Spleen (tissue), 11 donors: ENCODE measurements around the gene ACR. TPM values are rescaled to one million over a fixed set of nuclear protein-coding genes. Genes with fewer than 3 reads are reported as not detected.

ENCODE experiments used
- DNase-seq: peaks from one replicate; pipeline ENCODE4 v3.0.0-alpha.2; 2020
- H3K27ac ChIP-seq, 8 donors: fragments of 200-600 bp; sonication (generic) in 7 of 8; 1 replicate in 4 of 8; 2 replicates in 4 of 8; pipeline versions ENCODE4 v1.5.0 to v1.8.0; 2016 to 2021; ENCODE audit warnings: inconsistent platforms in 4 of 8, mild to moderate bottlenecking in 4 of 8, moderate library complexity in 1 of 8
- H3K27me3 ChIP-seq, 7 donors: fragments of 200-600 bp; sonication (generic) in 6 of 7; replicated peaks in 1 of 7; 1 replicate in 4 of 7; 2 replicates in 3 of 7; pipeline versions ENCODE4 v1.5.0 to v1.8.0; 2016 to 2021; ENCODE audit warnings: inconsistent platforms in 3 of 7, mild to moderate bottlenecking in 1 of 7
- H3K36me3 ChIP-seq, 6 donors: fragments of 200-600 bp; sonication (generic) in 5 of 6; 1 replicate in 4 of 6; 2 replicates in 2 of 6; pipeline versions ENCODE4 v1.5.0 to v1.8.0; 2016 to 2021; ENCODE audit warnings: inconsistent platforms in 2 of 6
- H3K4me1 ChIP-seq, 6 donors: fragments of 200-600 bp; sonication (generic) in 5 of 6; 1 replicate in 3 of 6; 2 replicates in 3 of 6; pipeline versions ENCODE4 v1.5.0 to v1.8.0; 2016 to 2021; ENCODE audit warnings: inconsistent platforms in 3 of 6
- H3K4me3 ChIP-seq, 8 donors: fragments of 200-600 bp; sonication (generic) in 7 of 8; 1 replicate in 4 of 8; 2 replicates in 4 of 8; pipeline versions ENCODE4 v1.5.0 to v1.8.0; 2016 to 2021; ENCODE audit warnings: inconsistent platforms in 4 of 8, mild to moderate bottlenecking in 4 of 8, moderate library complexity in 2 of 8
- H3K9me3 ChIP-seq, 8 donors: fragments of 200-600 bp; sonication (generic) in 7 of 8; 1 replicate in 4 of 8; 2 replicates in 4 of 8; pipeline versions ENCODE4 v1.5.0 to v1.8.0; 2016 to 2021; ENCODE audit warnings: inconsistent platforms in 4 of 8
- CTCF ChIP-seq, 11 experiments: fragments of 200-600 bp in 7 of 11; fragments of 450-650 bp in 4 of 11; sonication (generic) in 4 of 11; IDR thresholded peaks in 8 of 11; conservative IDR thresholded peaks in 3 of 11; 1 replicate in 7 of 11; 2 replicates in 4 of 11; pipeline versions ENCODE4 v1.4.0 to v1.8.0; 2016 to 2021; ENCODE audit warnings: antibody characterized with exemption in 11 of 11, inconsistent platforms in 4 of 11, mild to moderate bottlenecking in 1 of 11
- POLR2A ChIP-seq, 3 donors: fragments of 450-650 bp; IDR thresholded peaks; one replicate each; pipeline ENCODE4 v1.5.1; 2017; ENCODE audit warnings: antibody characterized with exemption in 3 of 3, mild to moderate bottlenecking in 1 of 3
- POLR2AphosphoS5 ChIP-seq, 3 donors: sonication (generic); formaldehyde crosslinking; IDR thresholded peaks; one replicate each; pipeline ENCODE4 v1.5.1; 2017; ENCODE audit warnings: antibody characterized with exemption in 3 of 3
- WGBS, 5 donors: extraction: QIAGEN DNeasy Blood & Tissue Kit in 3 of 5; methylation state at CpG; one replicate each; pipeline versions ENCODE4 v1.1.5 to v1.1.7; 2013 to 2018; 5-methylcytosine and 5-hydroxymethylcytosine counted together
- intact Hi-C: fragments of 100-400 bp; cut with DNase I; formaldehyde crosslinking; loops from one replicate; pipeline ENCODE4 v1.15.0; 2023; ENCODE audit warnings: low total_unique reads
- polyA plus RNA-seq, 3 donors: library from polyadenylated mRNA; stranded (reverse); fragments of 200-250 nt; gene quantifications; one replicate each; pipeline ENCODE4 v1.2.1, GENCODE V29; 2013
- total RNA-seq, 7 donors: library from RNA; depleted of rRNA in 3 of 7; stranded (reverse); fragments of >200 nt in 3 of 7; fragmentation: NEBNext Ultra II Directional in 4 of 7; extraction: Animal tissue kit (Norgen Biotek cat#: 25700) in 4 of 7; gene quantifications; one replicate each; pipeline versions ENCODE4 v1.1.0 to v1.2.1, GENCODE V29; 2016 to 2021
- donor health status: healthy with polysubstance abuse.
- donor health status: DM: no; HTN: no; CAD: no; lungs with moderate emphysema.
- donor health status: DM: no; HTN: no; CAD: no.
- donor health status: Bipolar disorder and iron deficiency.
- donor health status: healthy.
- donor health status: DM: no; HTN: no; CAD: no.
- donor health status: DM: yes; HTN: yes; CAD: no.

The ACR gene
- total and polyA plus RNA-seq, 10 donors: 0.21 to 12.5 (median 1.7) TPM

DNA sequence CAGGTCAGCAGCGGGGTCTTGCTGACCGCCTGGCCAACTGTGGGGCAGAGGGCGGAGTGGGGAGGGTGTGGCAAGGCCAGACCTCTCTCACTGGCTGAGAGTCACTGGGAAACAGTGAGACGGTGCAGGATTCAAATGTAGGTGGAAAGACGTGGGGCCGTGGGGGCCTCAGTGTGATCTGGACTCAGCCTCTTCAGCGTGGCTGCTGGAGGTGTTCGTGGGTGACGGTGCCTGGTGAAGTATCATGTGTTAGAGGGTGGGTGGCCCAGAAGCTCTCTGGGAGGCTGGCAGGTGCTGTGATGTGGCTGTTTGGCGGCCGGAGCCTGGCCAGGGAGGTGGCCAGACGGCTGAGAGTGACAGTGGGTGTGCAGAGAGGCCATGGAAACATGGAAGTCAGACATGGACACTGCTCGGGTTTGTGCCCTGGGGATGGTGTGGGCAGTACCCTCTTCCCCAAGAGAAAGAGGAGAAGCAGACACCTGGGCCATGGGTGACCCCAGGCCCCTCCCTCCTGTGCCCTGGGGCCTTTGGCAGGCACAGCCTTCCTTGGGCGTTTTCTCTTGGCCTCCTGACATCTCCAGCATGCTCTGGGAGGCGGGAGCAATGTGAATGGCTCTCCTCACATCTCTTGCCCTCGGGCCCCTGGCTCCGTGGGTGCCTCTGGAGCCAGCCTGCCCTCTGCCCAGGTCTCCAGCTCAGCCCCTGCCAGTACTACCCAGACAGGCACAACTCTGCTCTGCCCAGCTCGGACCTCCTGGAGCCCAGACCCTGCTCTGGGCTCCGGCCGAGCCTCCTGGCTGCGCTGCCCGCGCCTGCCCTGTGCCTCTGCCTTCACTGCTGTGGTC lies 10.1 kb upstream of the ACR start:
- no peak overlapping the region for H3K4me3 ChIP-seq
- H3K36me3 ChIP-seq: peaks cover 0 to 85% (median 9%) of the 10 kb centered on the region in 6 donors
- intact Hi-C loops: no loop called here
- WGBS, 5 donors: 70 to 84% (median 80%) methylated on average over 21 to 23 of the region's 23 CpGs
- peaks cover 0 to 20% (median 0%) of the 10 kb centered on the region in 7 donors for H3K27me3 ChIP-seq
- peak; percentile 72 for DNase-seq
- no peak for TF ChIP-seq CTCF (IDR thresholded peaks at IDR 0.05 in 8 of 11, conservative IDR thresholded peaks at IDR 0.05 in 3 of 11)
- TF ChIP-seq POLR2AphosphoS5 (IDR thresholded peaks at IDR 0.05): peak in 2 of 3 donors; percentile 34 to 39
- H3K9me3 ChIP-seq: no peaks in the 10 kb centered on the region
- H3K4me1 ChIP-seq: peaks cover 0 to 95% (median 71%) of the 10 kb centered on the region in 6 donors
- peak overlapping the region in 4 of 8 donors; percentile 7 to 31 (median 18) for H3K27ac ChIP-seq

- Histone ChIP-seq H3K27ac (peak overlapping the region in 1 of 8 donors; percentile 31), H3K36me3 (peaks cover 0 to 78% (median 9%) of the 10 kb centered on the region in 6 donors), H3K4me3 (no peak overlapping the region), H3K27me3 (peaks cover 0 to 20% (median 0%) of the 10 kb centered on the region in 7 donors), H3K9me3 (no peaks in the 10 kb centered on the region), H3K4me1 (peaks cover 0 to 89% (median 66%) of the 10 kb centered on the region in 6 donors)
- intact Hi-C loops: no loop called here
- 27 to 84% (median 69%) methylated on average over 2 of the region's 2 CpGs for WGBS, 5 donors
- TF ChIP-seq POLR2A (IDR thresholded peaks at IDR 0.05) (no peak), CTCF (IDR thresholded peaks at IDR 0.05 in 8 of 11, conservative IDR thresholded peaks at IDR 0.05 in 3 of 11) (no peak), POLR2AphosphoS5 (IDR thresholded peaks at IDR 0.05) (peak in 2 of 3 donors; percentile 3)
- peak; percentile 46 for DNase-seq
Measured at GRCh38 chr22:50728523-50728931, 9.5 kb upstream of the ACR start.

DNA sequence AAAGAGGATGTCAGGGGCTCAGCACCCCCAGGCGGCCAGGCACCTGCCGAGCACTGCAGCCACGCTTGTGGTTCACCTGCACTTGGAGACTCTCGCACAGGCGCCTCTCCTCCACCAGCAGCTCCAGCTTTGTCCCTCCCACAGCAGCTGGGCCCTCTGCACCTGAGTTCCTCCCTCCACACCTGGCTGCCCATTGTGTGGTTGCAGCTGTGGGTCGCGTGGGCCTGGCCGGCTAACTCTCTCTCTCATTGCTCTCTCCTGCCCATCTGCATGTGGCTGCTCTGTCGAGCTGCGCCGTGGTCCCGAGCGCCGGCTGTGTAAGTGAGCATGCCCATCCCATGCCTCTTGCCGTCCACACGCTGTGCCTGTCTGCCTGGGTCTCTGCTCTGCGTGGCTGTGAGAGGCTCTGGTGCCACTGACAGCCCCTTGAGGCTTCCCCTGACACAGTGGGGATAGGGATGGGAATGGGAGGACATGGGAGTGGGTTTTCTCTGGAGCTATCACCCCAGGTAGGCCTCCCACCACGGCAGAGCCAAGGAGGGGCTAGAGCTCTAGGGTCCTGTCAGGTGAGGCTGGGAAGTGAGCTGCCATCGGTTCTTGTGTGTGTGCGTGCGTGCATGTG lies 8.5 kb upstream of the ACR start:
- DNase-seq: peak; percentile 76
- Histone ChIP-seq H3K27me3 (peaks cover 0 to 20% (median 0%) of the 10 kb centered on the region in 7 donors), H3K4me3 (no peak overlapping the region), H3K4me1 (peaks cover 0 to 79% (median 56%) of the 10 kb centered on the region in 6 donors), H3K36me3 (peaks cover 0 to 69% (median 9%) of the 10 kb centered on the region in 6 donors), H3K9me3 (no peaks in the 10 kb centered on the region), H3K27ac (no peak overlapping the region)
- intact Hi-C loops: no loop called here
- TF ChIP-seq POLR2AphosphoS5 (IDR thresholded peaks at IDR 0.05) (peak; percentile 70 to 75 (median 73)), CTCF (IDR thresholded peaks at IDR 0.05 in 8 of 11, conservative IDR thresholded peaks at IDR 0.05 in 3 of 11) (no peak)
- WGBS, 5 donors: 72 to 83% (median 80%) methylated on average over 18 to 21 of the region's 21 CpGs
